ENCODE data around the gene CATSPERE. TPM values are rescaled to one million over a fixed set of nuclear protein-coding genes. Genes with fewer than 3 reads are reported as not detected.

The CATSPERE gene
- total and polyA plus RNA-seq, 2 donors (not counting 3 experiments of a cell fraction or from before 2014, with no cell fraction given), result 0.61 to 1.9 TPM

- Histone ChIP-seq H2AFZ (ENCODE audit: low read depth, low read length) (no peak overlapping the region), H3K27ac (ENCODE audit: insufficient read depth, low read depth, low read length) (no peak overlapping the region), H3K27me3 (ENCODE audit: control insufficient read depth in 2 of 2, insufficient read depth in 2 of 2, low read length in 2 of 2) (no peaks in the 10 kb centered on the region), H3K4me1 (ENCODE audit: control insufficient read depth, extremely low read depth, insufficient read depth, low read length) (peaks cover 11% of the 10 kb centered on the region), H3K4me3 (replicated peaks in 1 of 3; ENCODE audit: insufficient read depth in 1 of 3, low read depth in 1 of 3, low read length in 3 of 3) (no peak overlapping the region), H4K20me1 (replicated peaks; ENCODE audit: control insufficient read depth, extremely low read depth, insufficient read depth, low read length) (no peaks in the 10 kb centered on the region), H3K4me2 (ENCODE audit: insufficient read depth, low read length) (no peak overlapping the region), H3K36me3 (ENCODE audit: control insufficient read depth in 2 of 2, extremely low read depth in 1 of 2, insufficient read depth in 2 of 2, low read length in 2 of 2) (peaks cover 12% of the 10 kb centered on the region in 2 experiments), H3K9ac (replicated peaks; ENCODE audit: extremely low read depth, insufficient read depth, low read length) (no peak overlapping the region), H3K9me3 (replicated peaks; ENCODE audit: control insufficient read depth, insufficient read depth, low read length) (no peaks in the 10 kb centered on the region), H3K9me1 (replicated peaks; ENCODE audit: control insufficient read depth, extremely low read depth, insufficient read depth, low read length) (no peaks in the 10 kb centered on the region), H3K79me2 (ENCODE audit: control insufficient read depth, insufficient read depth, low read length) (peaks cover 56% of the 10 kb centered on the region)
- BruUV-seq (replicated peaks), result no TSS peak
- DNase-seq (ENCODE audit: low read depth, low spot score) (no peak), FAIRE-seq (no peak)
- ChIA-PET CTCF (interaction anchor here (2.8 kb wide), 1 partner anchor 17 kb away, joined by 8 read pairs; no protein-coding TSS in a partner anchor), POLR2A (no interaction called here)
- dilution Hi-C loops (cut with MboI; ENCODE audit: extremely low pct_ligation_motif_present, low sequenced_read_pairs), result no loop called here
- no peak for TF ChIP-seq JUN (IDR thresholded peaks at IDR 0.05; ENCODE audit: borderline replicate concordance, insufficient read depth, insufficient read length, low read depth)
- no peak for TF ChIP-seq POLR2AphosphoS5 (IDR thresholded peaks at IDR 0.05; ENCODE audit: insufficient read depth, low read depth, low read length)
- TF ChIP-seq EZH2 (IDR thresholded peaks at IDR 0.05; ENCODE audit: borderline replicate concordance, low read depth, low read length, severe bottlenecking), result no peak
- no peak for TF ChIP-seq MAX (IDR thresholded peaks at IDR 0.05; ENCODE audit: insufficient read depth, insufficient read length)
- TF ChIP-seq CTCF (IDR thresholded peaks at IDR 0.05; ENCODE audit: extremely low read depth in 1 of 2, insufficient read depth in 1 of 2, low read depth in 1 of 2, low read length in 2 of 2), result no peak
- TF ChIP-seq GATA2 (IDR thresholded peaks at IDR 0.05; ENCODE audit: insufficient read depth, insufficient read length, low read depth, low read length), result no peak
- no peak for TF ChIP-seq MYC (IDR thresholded peaks at IDR 0.05; ENCODE audit: low read depth, low read length)
- no peak for TF ChIP-seq POLR2A (IDR thresholded peaks at IDR 0.05; ENCODE audit: low read depth, low read length)
- TF ChIP-seq FOS (IDR thresholded peaks at IDR 0.05; ENCODE audit: borderline replicate concordance, insufficient read depth, low read length), result no peak
- intact Hi-C loops (cut with micrococcal nuclease), result no loop called here
Observed at GRCh38 chr1:244429818-244430217, 31.3 kb upstream of the CATSPERE start.

All from endothelial cell of umbilical vein (primary cell).